SK-N-SH (cell line): Measurements from ENCODE around the gene TRIM6. TPM values are rescaled to one million over a fixed set of nuclear protein-coding genes. Genes with fewer than 3 reads are reported as not detected.

Experiments
- CTCF ChIA-PET: fragments of 300-600, 350-600 bp; formaldehyde crosslinking; extraction: SDS; loops from one replicate; lab custom pipeline; 2021; lab: Yijun Ruan, JAX
- POLR2A ChIA-PET: fragments of 350-600 bp; sonication (Branson Sonifier 250); formaldehyde crosslinking; extraction: SDS; loops from one replicate; lab custom pipeline; 2020; ENCODE audit warnings: antibody characterized with exemption, inconsistent platforms; lab: Yijun Ruan, JAX
- DNase-seq: peaks from one replicate; pipeline ENCODE4 v3.0.0; 2012
- H2AFZ ChIP-seq: fragments of 200-600 bp; sonication (generic); 2 replicates; pipeline ENCODE4 v1.8.1; 2016; ENCODE audit warnings: antibody characterized with exemption, mild to moderate bottlenecking, low read depth
- H3F3A ChIP-seq: fragments of 200-600 bp; sonication (generic); replicated peaks from 2 replicates; pipeline ENCODE3; 2016; ENCODE audit warnings: antibody characterized with exemption, mild to moderate bottlenecking; ENCODE audit not compliant: insufficient read depth
- H3K27ac ChIP-seq, 2 experiments: fragments of 200-500 bp in 1 of 2; fragments of 200-600 bp in 1 of 2; sonication (Bioruptor generic) in 1 of 2; sonication (generic), shearing (Covaris generic) in 1 of 2; 2 replicates each; pipeline versions ENCODE4 v1.5.1 to v1.6.1; 2014 to 2016; ENCODE audit warnings: low read depth in 2 of 2, inconsistent platforms in 1 of 2, low read length in 1 of 2, mild to moderate bottlenecking in 1 of 2, mixed read lengths in 1 of 2
- H3K27me3 ChIP-seq: fragments of 200-600 bp; sonication (generic), shearing (Covaris generic); 2 replicates; pipeline ENCODE4 v1.6.1; 2016; ENCODE audit warnings: mixed run types; ENCODE audit not compliant: insufficient read depth
- H3K36me3 ChIP-seq, 2 experiments: fragments of 200-500 bp in 1 of 2; fragments of 200-600 bp in 1 of 2; sonication (Bioruptor generic) in 1 of 2; sonication (generic) in 1 of 2; replicated peaks in 1 of 2; 2 replicates each; pipeline versions ENCODE3 to v1.5.1; 2014 to 2016; ENCODE audit warnings: low read length in 1 of 2, mild to moderate bottlenecking in 1 of 2; ENCODE audit not compliant: insufficient read depth in 2 of 2, control insufficient read depth in 1 of 2
- H3K4me1 ChIP-seq, 2 experiments: fragments of 200-500 bp in 1 of 2; fragments of 200-600 bp in 1 of 2; sonication (Bioruptor generic) in 1 of 2; sonication (generic), shearing (Covaris generic) in 1 of 2; 2 replicates each; pipeline versions ENCODE4 v1.5.1 to v1.6.1; 2014 to 2016; ENCODE audit warnings: low read depth in 1 of 2, low read length in 1 of 2, mixed run types in 1 of 2; ENCODE audit not compliant: insufficient read depth in 2 of 2, control insufficient read depth in 1 of 2
- H3K4me2 ChIP-seq: fragments of 200-600 bp; sonication (generic), shearing (Covaris generic); 2 replicates; pipeline ENCODE4 v1.6.1; 2017; ENCODE audit warnings: mixed run types
- H3K4me3 ChIP-seq, 2 experiments: fragments of 200-500 bp in 1 of 2; fragments of 200-600 bp in 1 of 2; sonication (Bioruptor generic) in 1 of 2; sonication (generic), shearing (Covaris generic) in 1 of 2; 2 replicates each; pipeline versions ENCODE4 v1.5.1 to v1.8.1; 2014 to 2016; ENCODE audit warnings: low read depth in 2 of 2, inconsistent platforms in 1 of 2, low read length in 1 of 2, mild to moderate bottlenecking in 1 of 2, mixed read lengths in 1 of 2, moderate library complexity in 1 of 2
- H3K79me2 ChIP-seq: fragments of 200-600 bp; sonication (generic); 2 replicates; pipeline ENCODE4 v1.8.1; 2017; ENCODE audit warnings: mild to moderate bottlenecking; ENCODE audit not compliant: insufficient read depth
- H3K9ac ChIP-seq: fragments of 200-600 bp; sonication (generic); 2 replicates; pipeline ENCODE4 v1.6.1; 2017; ENCODE audit warnings: mixed run types
- H3K9me2 ChIP-seq: fragments of 200-600 bp; sonication (generic); 2 replicates; pipeline ENCODE4 v1.6.1; 2017; ENCODE audit warnings: mixed run types
- H3K9me3 ChIP-seq: fragments of 200-600 bp; sonication (generic); 2 replicates; pipeline ENCODE4 v1.6.1; 2017; ENCODE audit warnings: mixed run types, mild to moderate bottlenecking, moderate library complexity
- H4K20me1 ChIP-seq: fragments of 200-600 bp; sonication (generic); 2 replicates; pipeline ENCODE4 v1.6.1; 2017; ENCODE audit warnings: mild to moderate bottlenecking, mixed run types; ENCODE audit not compliant: insufficient read depth
- CTCF ChIP-seq: fragments of 200-600 bp; sonication (generic); IDR thresholded peaks from 2 replicates; pipeline ENCODE4 v1.6.1; 2017; ENCODE audit warnings: antibody characterized with exemption, mild to moderate bottlenecking, moderate library complexity
- EP300 ChIP-seq, 2 experiments: IDR thresholded peaks; 2 replicates each; pipeline versions ENCODE4 v1.4.0 to v1.6.1; 2012; ENCODE audit warnings: borderline replicate concordance in 1 of 2, low read depth in 1 of 2, low read length in 1 of 2
- EZH2phosphoT487 ChIP-seq: fragments of 200-600 bp; sonication (generic); IDR thresholded peaks from 2 replicates; pipeline ENCODE4 v1.6.1; 2017; ENCODE audit warnings: low read depth, mixed run types, mild to moderate bottlenecking, antibody characterized with exemption, moderate library complexity, borderline replicate concordance
- FOXM1 ChIP-seq: IDR thresholded peaks from 2 replicates; pipeline ENCODE4 v1.4.0; 2012; ENCODE audit warnings: low read depth, mild to moderate bottlenecking
- GABPA ChIP-seq: IDR thresholded peaks from 2 replicates; pipeline ENCODE4 v1.4.0; 2012; ENCODE audit warnings: low read depth, mild to moderate bottlenecking
- IRF3 ChIP-seq: fragments of 150-350 bp; IDR thresholded peaks from 2 replicates; pipeline ENCODE4 v1.6.1; 2016; ENCODE audit warnings: mild to moderate bottlenecking, low read depth, low read length
- JUND ChIP-seq: IDR thresholded peaks from 2 replicates; pipeline ENCODE4 v1.4.0; 2012
- MXI1 ChIP-seq: IDR thresholded peaks from 2 replicates; pipeline ENCODE4 v1.6.1; 2012; ENCODE audit warnings: mild to moderate bottlenecking, low read depth, low read length, improper control_type of control experiment
- NFIC ChIP-seq: IDR thresholded peaks from 2 replicates; pipeline ENCODE4 v1.4.0; 2012; ENCODE audit warnings: borderline replicate concordance
- POLR2AphosphoS5 ChIP-seq: IDR thresholded peaks from 2 replicates; pipeline ENCODE4 v1.6.1; 2012; ENCODE audit warnings: low read depth, low read length
- RAD21 ChIP-seq: IDR thresholded peaks from 2 replicates; pipeline ENCODE4 v1.6.1; 2012; ENCODE audit warnings: mild to moderate bottlenecking, low read length
- RCOR1 ChIP-seq: fragments of 150-350 bp; IDR thresholded peaks from 2 replicates; pipeline ENCODE4 v1.6.1; 2017; ENCODE audit warnings: antibody characterized with exemption, low read length
- SIN3A ChIP-seq: IDR thresholded peaks from 2 replicates; pipeline ENCODE4 v1.6.1; 2012; ENCODE audit warnings: low read depth, mild to moderate bottlenecking, low read length, moderate library complexity, borderline replicate concordance
- SMC3 ChIP-seq: IDR thresholded peaks from 2 replicates; pipeline ENCODE4 v1.6.1; 2012; ENCODE audit warnings: low read depth, low read length, improper control_type of control experiment
- TEAD4 ChIP-seq: IDR thresholded peaks from 2 replicates; pipeline ENCODE4 v1.4.0; 2012; ENCODE audit warnings: mild to moderate bottlenecking, borderline replicate concordance; ENCODE audit not compliant: insufficient read depth
- YY1 ChIP-seq: IDR thresholded peaks from 2 replicates; pipeline ENCODE4 v1.4.0; 2012; ENCODE audit warnings: low read depth, mild to moderate bottlenecking
- WGBS: methylation state at CpG from one replicate; pipeline ENCODE4 v1.1.6; 2017; ENCODE audit warnings: low lambda C conversion rate; 5-methylcytosine and 5-hydroxymethylcytosine counted together
- polyA plus RNA-seq, 3 experiments: library from polyadenylated mRNA; depleted of rRNA; stranded (reverse); fragments of >200 nt; gene quantifications; 2 replicates each; pipeline ENCODE4 v1.2.3, GENCODE V29; 2012
- TF ChIP-seq, protein P1 (sequence below): IDR thresholded peaks from 2 replicates; pipeline ENCODE4 v1.4.0; 2012; ENCODE audit warnings: low read depth, borderline replicate concordance

The TRIM6 gene
- polyA plus RNA-seq, 1 of the 3 experiments (the other 2 are of a cell fraction), result 0.46 TPM

- TF ChIP-seq CTCF (no peak), SIN3A (no peak), EZH2phosphoT487 (no peak), EP300 (IDR thresholded peaks at IDR 0.05; ENCODE audit: borderline replicate concordance in 1 of 2, low read depth in 1 of 2, low read length in 1 of 2) (no peak)
- TF ChIP-seq, all 33 proteins: peak for 0
These were observed 28.2 kb downstream of the TRIM6 start, which contains the start of gene TRIM34 (continued) for GRCh38 chr11:5624489-5625279.

GRCh38 chr11:5625281-5625680 lies 28.8 kb downstream of the TRIM6 start:
- ChIA-PET CTCF (no interaction called here), POLR2A (no interaction called here)
- 8% methylated on average over 4 of the region's 4 CpGs for WGBS

More at GRCh38 chr11:5625281-5625680, 28.8 kb downstream of the TRIM6 start:
- DNase-seq, result no peak
- Histone ChIP-seq H3K4me3 (peak overlapping the region; percentile 48 to 70; a peak in 3 of 4 replicates), H3K79me2 (no peaks in the 10 kb centered on the region), H2AFZ (peak overlapping the region; percentile 82), H3K4me1 (no peaks in the 10 kb centered on the region), H3K27me3 (no peaks in the 10 kb centered on the region; the same call in 1 of the 2 replicates)
- no peak for TF ChIP-seq SIN3A
- no peak for TF ChIP-seq EZH2phosphoT487
- no peak for TF ChIP-seq GABPA
- no peak for TF ChIP-seq TEAD4
- TF ChIP-seq JUND, result no peak
- TF ChIP-seq SMC3, result no peak
- no peak for TF ChIP-seq NFIC
- TF ChIP-seq RCOR1, result no peak
- TF ChIP-seq MXI1, result no peak
- TF ChIP-seq YY1, result no peak
- no peak for TF ChIP-seq POLR2AphosphoS5
- no peak for TF ChIP-seq CTCF
- TF ChIP-seq RAD21, result no peak
- TF ChIP-seq, protein P1, sequence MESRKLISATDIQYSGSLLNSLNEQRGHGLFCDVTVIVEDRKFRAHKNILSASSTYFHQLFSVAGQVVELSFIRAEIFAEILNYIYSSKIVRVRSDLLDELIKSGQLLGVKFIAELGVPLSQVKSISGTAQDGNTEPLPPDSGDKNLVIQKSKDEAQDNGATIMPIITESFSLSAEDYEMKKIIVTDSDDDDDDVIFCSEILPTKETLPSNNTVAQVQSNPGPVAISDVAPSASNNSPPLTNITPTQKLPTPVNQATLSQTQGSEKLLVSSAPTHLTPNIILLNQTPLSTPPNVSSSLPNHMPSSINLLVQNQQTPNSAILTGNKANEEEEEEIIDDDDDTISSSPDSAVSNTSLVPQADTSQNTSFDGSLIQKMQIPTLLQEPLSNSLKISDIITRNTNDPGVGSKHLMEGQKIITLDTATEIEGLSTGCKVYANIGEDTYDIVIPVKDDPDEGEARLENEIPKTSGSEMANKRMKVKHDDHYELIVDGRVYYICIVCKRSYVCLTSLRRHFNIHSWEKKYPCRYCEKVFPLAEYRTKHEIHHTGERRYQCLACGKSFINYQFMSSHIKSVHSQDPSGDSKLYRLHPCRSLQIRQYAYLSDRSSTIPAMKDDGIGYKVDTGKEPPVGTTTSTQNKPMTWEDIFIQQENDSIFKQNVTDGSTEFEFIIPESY, result no peak
- no peak for TF ChIP-seq FOXM1
- no peak for TF ChIP-seq IRF3
- TF ChIP-seq, all 33 proteins: peak for 0
- Histone ChIP-seq H4K20me1 (no peaks in the 10 kb centered on the region), H3K9me2 (no peaks in the 10 kb centered on the region), H3F3A (peaks cover 15% of the 10 kb centered on the region), H3K27ac (peak overlapping the region in 1 of 2 experiments; percentile 3; a peak in 1 of 4 replicates), H3K9ac (peak overlapping the region; percentile 37; the same call in 1 of the 2 replicates), H3K4me2 (peak overlapping the region; percentile 83), H3K36me3 (no peaks in the 10 kb centered on the region), H3K9me3 (no peaks in the 10 kb centered on the region)
